Colonic mucosa (tissue), 4 donors: ENCODE results near the gene UMOD. TPM values are rescaled to one million over a fixed set of nuclear protein-coding genes. Genes with fewer than 3 reads are reported as not detected.

Experiments used
- DNase-seq: peaks from one replicate; pipeline ENCODE4 v3.0.0-alpha.2; 2020
- H3K27ac ChIP-seq: fragments of 200-600 bp; one replicate; pipeline ENCODE4 v1.8.0; 2021
- H3K27me3 ChIP-seq: fragments of 200-600 bp; one replicate; pipeline ENCODE4 v1.8.0; 2021
- H3K36me3 ChIP-seq: fragments of 200-600 bp; one replicate; pipeline ENCODE4 v1.8.0; 2021
- H3K4me1 ChIP-seq: fragments of 200-600 bp; one replicate; pipeline ENCODE4 v1.8.0; 2021; ENCODE audit warnings: mild to moderate bottlenecking
- H3K4me3 ChIP-seq: fragments of 200-600 bp; one replicate; pipeline ENCODE4 v1.8.0; 2021
- H3K9ac ChIP-seq, 2 donors: one replicate each; pipeline ENCODE4 v1.7.0; 2013; ENCODE audit warnings: control low read depth in 2 of 2, low read depth in 2 of 2, low read length in 2 of 2
- H3K9me3 ChIP-seq: fragments of 200-600 bp; one replicate; pipeline ENCODE4 v1.8.0; 2021
- CTCF ChIP-seq: fragments of 200-600 bp; IDR thresholded peaks from one replicate; pipeline ENCODE4 v1.8.0; 2022; ENCODE audit warnings: antibody characterized with exemption, mild to moderate bottlenecking
- intact Hi-C: fragments of 100-400 bp; cut with DNase I; formaldehyde crosslinking; loops from one replicate; pipeline ENCODE4 v1.14.1; 2022
- total RNA-seq, 2 donors: library from RNA; stranded (reverse); fragmentation: NEBNext Ultra II Directional in 1 of 2; extraction: Animal tissue kit (Norgen Biotek cat#: 25700) in 1 of 2; gene quantifications; one replicate each; pipeline ENCODE4 v1.2.1, GENCODE V29; 2021
- donor health status: healthy.
- donor health status: DM: no; HTN: no; CAD: no.
- donor health status: DM: no; HTN: no; CAD: no.

UMOD gene
- total RNA-seq, 2 donors from 2014 or later: not detected

- Histone ChIP-seq H3K9ac (no peak overlapping the region), H3K4me3 (no peak overlapping the region), H3K27me3 (no peaks in the 10 kb centered on the region), H3K27ac (no peak overlapping the region), H3K36me3 (no peaks in the 10 kb centered on the region), H3K9me3 (no peaks in the 10 kb centered on the region), H3K4me1 (no peaks in the 10 kb centered on the region)
- no peak for TF ChIP-seq CTCF
- DNase-seq: no peak
- intact Hi-C loops: no loop called here
These were observed 34.1 kb downstream of the UMOD start for GRCh38 chr16:20318437-20318836.

DNA sequence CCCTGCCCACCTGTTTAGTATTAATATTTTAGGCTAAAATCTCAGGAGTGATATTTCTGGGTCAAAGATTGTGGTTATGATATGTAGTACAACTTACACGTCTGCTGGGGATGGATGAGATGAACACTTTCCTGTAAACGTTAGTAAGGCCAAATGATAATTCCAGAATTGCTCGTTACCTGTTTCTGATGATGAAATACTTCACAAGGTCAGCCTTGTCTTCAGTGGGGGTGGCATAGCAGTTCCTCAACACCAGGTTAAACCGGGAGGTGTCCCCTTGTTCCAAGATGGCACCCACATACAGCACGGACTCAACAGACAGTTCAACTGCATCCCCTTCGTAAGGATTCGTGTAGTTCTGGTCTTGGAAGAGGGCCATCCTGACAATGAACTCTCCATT is 34.5 kb downstream of the UMOD start:
- H3K36me3 ChIP-seq: no peaks in the 10 kb centered on the region
- H3K4me3 ChIP-seq: no peak overlapping the region
- no peaks in the 10 kb centered on the region for H3K27me3 ChIP-seq
- no peak for DNase-seq
- no peaks in the 10 kb centered on the region for H3K4me1 ChIP-seq
- no peaks in the 10 kb centered on the region for H3K9me3 ChIP-seq
- H3K9ac ChIP-seq: no peak overlapping the region
- H3K27ac ChIP-seq: no peak overlapping the region
- intact Hi-C loops: no loop called here
- TF ChIP-seq CTCF: no peak

DNA sequence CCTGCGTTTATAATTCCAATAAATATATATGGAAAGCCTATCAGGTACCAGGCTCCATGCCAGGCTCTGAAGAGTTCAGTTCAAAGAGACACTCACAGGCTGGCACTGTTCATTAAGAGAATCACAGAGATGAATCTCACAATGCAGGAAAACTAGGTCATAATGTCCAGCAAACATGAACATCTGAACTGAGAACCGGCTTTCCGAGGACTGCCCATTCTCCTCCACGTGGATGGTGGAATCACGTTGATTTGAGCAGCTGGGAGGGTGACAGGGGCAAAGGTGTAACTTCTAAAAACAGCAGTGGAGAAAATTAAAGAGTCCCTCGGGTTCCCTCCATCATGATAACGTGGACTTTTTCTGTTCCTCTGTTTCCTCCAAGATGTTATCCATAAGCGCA is 35.4 kb downstream of the UMOD start:
- H3K9me3 ChIP-seq: no peaks in the 10 kb centered on the region
- no peak for TF ChIP-seq CTCF
- intact Hi-C loops: no loop called here
- no peaks in the 10 kb centered on the region for H3K27me3 ChIP-seq
- H3K36me3 ChIP-seq: no peaks in the 10 kb centered on the region
- no peak overlapping the region for H3K4me3 ChIP-seq
- no peak for DNase-seq
- H3K9ac ChIP-seq: no peak overlapping the region
- H3K4me1 ChIP-seq: no peaks in the 10 kb centered on the region
- no peak overlapping the region for H3K27ac ChIP-seq

DNA sequence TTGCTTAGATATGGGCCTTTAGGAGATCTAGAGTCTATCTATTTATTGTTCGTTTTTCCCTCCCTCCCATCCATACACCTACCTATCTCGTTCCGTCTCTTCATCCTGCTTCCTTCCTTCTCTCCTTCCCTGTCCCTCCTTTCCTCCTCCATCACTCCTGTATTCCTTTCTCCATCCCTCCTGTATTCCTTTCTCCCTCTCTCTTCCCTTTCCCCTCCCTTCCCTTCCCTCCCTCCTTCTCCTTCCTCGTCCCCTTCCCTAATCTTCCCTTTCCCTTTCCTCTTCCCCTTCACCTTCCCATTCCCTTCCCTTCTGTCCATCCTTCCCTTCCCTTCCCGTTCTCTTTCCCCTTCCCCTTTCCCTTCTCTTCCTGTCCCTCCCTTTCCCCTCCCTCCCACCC is 35.8 kb downstream of the UMOD start:
- TF ChIP-seq CTCF: no peak
- Histone ChIP-seq H3K4me3 (no peak overlapping the region), H3K36me3 (no peaks in the 10 kb centered on the region), H3K9me3 (no peaks in the 10 kb centered on the region), H3K27me3 (no peaks in the 10 kb centered on the region), H3K27ac (no peak overlapping the region), H3K9ac (no peak overlapping the region), H3K4me1 (no peaks in the 10 kb centered on the region)
- intact Hi-C loops: no loop called here
- no peak for DNase-seq

GRCh38 chr16:20315764-20316163 is 36.8 kb downstream of the UMOD start:
- Histone ChIP-seq H3K9me3 (no peaks in the 10 kb centered on the region), H3K9ac (no peak overlapping the region), H3K4me1 (no peaks in the 10 kb centered on the region), H3K27ac (no peak overlapping the region), H3K36me3 (no peaks in the 10 kb centered on the region), H3K4me3 (no peak overlapping the region), H3K27me3 (no peaks in the 10 kb centered on the region)
- no peak for TF ChIP-seq CTCF
- no peak for DNase-seq
- intact Hi-C loops: no loop called here

DNA sequence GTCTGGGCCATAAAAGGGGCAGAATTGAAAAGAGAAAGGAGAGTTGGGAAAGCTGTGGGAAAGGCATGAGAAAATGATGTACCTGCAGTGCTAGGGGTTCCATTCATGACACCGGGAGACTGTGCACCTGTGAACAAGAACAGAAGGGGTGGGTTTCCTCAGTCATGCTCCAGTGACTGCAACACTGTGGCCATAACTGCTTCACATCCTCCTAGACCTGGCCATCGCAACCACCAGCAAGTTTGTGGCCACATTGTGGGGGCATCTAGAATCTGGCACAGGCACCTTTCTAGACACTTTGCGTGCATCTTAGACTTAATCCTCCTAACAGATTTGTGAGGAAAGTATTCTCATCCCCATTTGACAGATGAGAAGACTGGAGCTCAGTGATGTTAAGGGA is 37.9 kb downstream of the UMOD start:
- no peak for TF ChIP-seq CTCF
- Histone ChIP-seq H3K27ac (no peak overlapping the region), H3K36me3 (no peaks in the 10 kb centered on the region), H3K4me3 (no peak overlapping the region), H3K4me1 (no peaks in the 10 kb centered on the region), H3K9ac (no peak overlapping the region), H3K9me3 (no peaks in the 10 kb centered on the region), H3K27me3 (no peaks in the 10 kb centered on the region)
- DNase-seq: no peak
- intact Hi-C loops: no loop called here
